Suprapubic skin (tissue), 4 donors: ENCODE data around the gene EPS15. TPM values are rescaled to one million over a fixed set of nuclear protein-coding genes. Genes with fewer than 3 reads are reported as not detected.

ENCODE experiments used
- DNase-seq, 2 donors: peaks; one replicate each; pipeline ENCODE4 v3.0.0-alpha.2; 2019; ENCODE audit warnings: low spot score in 2 of 2
- H3K27ac ChIP-seq: fragments of 200-600 bp; sonication (generic); one replicate; pipeline ENCODE4 v1.5.1; 2019
- H3K27me3 ChIP-seq: fragments of 200-600 bp; sonication (generic); one replicate; pipeline ENCODE4 v1.5.1; 2019
- H3K36me3 ChIP-seq: fragments of 200-600 bp; sonication (generic); one replicate; pipeline ENCODE4 v1.5.1; 2019
- H3K4me1 ChIP-seq: fragments of 200-600 bp; sonication (generic); one replicate; pipeline ENCODE4 v1.5.1; 2019
- H3K4me3 ChIP-seq: fragments of 200-600 bp; sonication (generic); one replicate; pipeline ENCODE4 v1.5.1; 2019; ENCODE audit warnings: mild to moderate bottlenecking
- H3K9me3 ChIP-seq: fragments of 200-600 bp; sonication (generic); one replicate; pipeline ENCODE4 v1.5.1; 2019
- CTCF ChIP-seq, 2 donors: fragments of 200-600 bp in 1 of 2; fragments of 450-650 bp in 1 of 2; sonication (generic) in 1 of 2; IDR thresholded peaks; one replicate each; pipeline ENCODE4 v1.5.1; 2016 to 2019; ENCODE audit warnings: antibody characterized with exemption in 2 of 2, mild to moderate bottlenecking in 1 of 2, moderate library complexity in 1 of 2
- EP300 ChIP-seq: sonication (generic); formaldehyde crosslinking; IDR thresholded peaks from one replicate; pipeline ENCODE4 v1.6.1; 2017; ENCODE audit warnings: antibody characterized with exemption
- POLR2A ChIP-seq, 2 donors: fragments of 450-650 bp; IDR thresholded peaks; one replicate each; pipeline ENCODE4 v1.6.1; 2017; ENCODE audit warnings: antibody characterized with exemption in 2 of 2, mild to moderate bottlenecking in 2 of 2, moderate library complexity in 2 of 2
- POLR2AphosphoS5 ChIP-seq, 3 donors: sonication (generic); formaldehyde crosslinking; IDR thresholded peaks; one replicate each; pipeline ENCODE4 v1.6.1; 2017; ENCODE audit warnings: antibody characterized with exemption in 3 of 3
- WGBS: methylation state at CpG from one replicate; pipeline ENCODE4 v1.1.5; 2018; 5-methylcytosine and 5-hydroxymethylcytosine counted together
- total RNA-seq, 4 donors: library from RNA; depleted of rRNA; stranded (reverse); fragments of >200 nt; gene quantifications; one replicate each; pipeline ENCODE4 v1.1.0, GENCODE V29; 2016

EPS15 gene
- total RNA-seq, 4 donors from 2014 or later: 57.1 to 127 (median 81.5) TPM

- H3K9me3 ChIP-seq: no peaks in the 10 kb centered on the region
- H3K4me1 ChIP-seq: peaks cover 28% of the 10 kb centered on the region
- no peak overlapping the region for H3K4me3 ChIP-seq
- no peaks in the 10 kb centered on the region for H3K27me3 ChIP-seq
- WGBS: 87% methylated on average over 5 of the region's 5 CpGs
- H3K36me3 ChIP-seq: no peaks in the 10 kb centered on the region
- TF ChIP-seq POLR2A (IDR thresholded peaks at IDR 0.05): no peak
- no peak overlapping the region for H3K27ac ChIP-seq
- no peak for DNase-seq
Measured at GRCh38 chr1:51311826-51312225, 207.2 kb downstream of the EPS15 start.

GRCh38 chr1:51310871-51311613 lies 208.0 kb downstream of the EPS15 start:
- H3K9me3 ChIP-seq: no peaks in the 10 kb centered on the region
- 81% methylated on average over 15 of the region's 15 CpGs for WGBS
- H3K36me3 ChIP-seq: no peaks in the 10 kb centered on the region
- no peaks in the 10 kb centered on the region for H3K27me3 ChIP-seq
- peaks cover 28% of the 10 kb centered on the region for H3K4me1 ChIP-seq
- H3K27ac ChIP-seq: no peak overlapping the region
- no peak for DNase-seq
- H3K4me3 ChIP-seq: no peak overlapping the region
- TF ChIP-seq POLR2AphosphoS5 (IDR thresholded peaks at IDR 0.05) (no peak), EP300 (no peak), POLR2A (IDR thresholded peaks at IDR 0.05) (no peak), CTCF (IDR thresholded peaks at IDR 0.05) (no peak)

GRCh38 chr1:51309291-51309690 lies 209.8 kb downstream of the EPS15 start:
- DNase-seq: no peak
- H3K27me3 ChIP-seq: no peaks in the 10 kb centered on the region
- H3K36me3 ChIP-seq: no peaks in the 10 kb centered on the region
- WGBS: 93% methylated on average over 8 of the region's 8 CpGs
- H3K4me3 ChIP-seq: no peak overlapping the region
- no peaks in the 10 kb centered on the region for H3K9me3 ChIP-seq
- TF ChIP-seq EP300: no peak
- TF ChIP-seq POLR2A (IDR thresholded peaks at IDR 0.05): no peak
- no peak for TF ChIP-seq POLR2AphosphoS5 (IDR thresholded peaks at IDR 0.05)
- no peak for TF ChIP-seq CTCF (IDR thresholded peaks at IDR 0.05)
- H3K27ac ChIP-seq: no peak overlapping the region
- peaks cover 11% of the 10 kb centered on the region for H3K4me1 ChIP-seq

- Histone ChIP-seq H3K27ac (no peak overlapping the region), H3K4me1 (peaks cover 4% of the 10 kb centered on the region), H3K36me3 (no peaks in the 10 kb centered on the region), H3K9me3 (no peaks in the 10 kb centered on the region), H3K4me3 (no peak overlapping the region), H3K27me3 (no peaks in the 10 kb centered on the region)
- WGBS: 94% methylated on average over 6 of the region's 6 CpGs
- no peak for DNase-seq
- no peak for TF ChIP-seq CTCF (IDR thresholded peaks at IDR 0.05)
- no peak for TF ChIP-seq EP300
- no peak for TF ChIP-seq POLR2A (IDR thresholded peaks at IDR 0.05)
- TF ChIP-seq POLR2AphosphoS5 (IDR thresholded peaks at IDR 0.05): no peak
Measured at GRCh38 chr1:51308636-51309035, 210.4 kb downstream of the EPS15 start.

- H3K36me3 ChIP-seq: no peaks in the 10 kb centered on the region
- WGBS: 79% methylated on average over 5 of the region's 5 CpGs
- no peaks in the 10 kb centered on the region for H3K27me3 ChIP-seq
- H3K4me1 ChIP-seq: no peaks in the 10 kb centered on the region
- DNase-seq: no peak
- H3K9me3 ChIP-seq: no peaks in the 10 kb centered on the region
- H3K27ac ChIP-seq: no peak overlapping the region
- H3K4me3 ChIP-seq: no peak overlapping the region
- TF ChIP-seq EP300: no peak
- no peak for TF ChIP-seq CTCF (IDR thresholded peaks at IDR 0.05)
- no peak for TF ChIP-seq POLR2AphosphoS5 (IDR thresholded peaks at IDR 0.05)
- no peak for TF ChIP-seq POLR2A (IDR thresholded peaks at IDR 0.05)
Measured at GRCh38 chr1:51306950-51307349, 212.1 kb downstream of the EPS15 start.

- Histone ChIP-seq H3K27ac (no peak overlapping the region), H3K27me3 (no peaks in the 10 kb centered on the region), H3K9me3 (no peaks in the 10 kb centered on the region), H3K4me3 (no peak overlapping the region), H3K4me1 (no peaks in the 10 kb centered on the region), H3K36me3 (no peaks in the 10 kb centered on the region)
- no peak for TF ChIP-seq EP300
- no peak for TF ChIP-seq POLR2AphosphoS5 (IDR thresholded peaks at IDR 0.05)
- TF ChIP-seq CTCF (IDR thresholded peaks at IDR 0.05): no peak
- no peak for TF ChIP-seq POLR2A (IDR thresholded peaks at IDR 0.05)
- DNase-seq: no peak
- WGBS: 53% methylated on average over 2 of the region's 4 CpGs
Measured at GRCh38 chr1:51305371-51305823, 213.7 kb downstream of the EPS15 start.
